Progenitor cell of endocrine pancreas (in vitro differentiated cells): ENCODE data around the gene HNRNPA2B1. TPM values are rescaled to one million over a fixed set of nuclear protein-coding genes. Genes with fewer than 3 reads are reported as not detected.
A peak's percentile ranks its signal among the peaks of the same experiment; 100 is the strongest.

ENCODE experiments used
- DNase-seq: peaks from one replicate; pipeline ENCODE4 v3.0.0; 2021; ENCODE audit warnings: low spot score; ENCODE audit not compliant: unreplicated experiment
- H3K27ac Mint-ChIP-seq: 2 replicates; pipeline ENCODE4 v1.8.0; 2021; ENCODE audit warnings: mild to moderate bottlenecking, moderate library complexity, mixed read lengths
- H3K27me3 Mint-ChIP-seq: 2 replicates; pipeline ENCODE4 v1.8.0; 2021; ENCODE audit warnings: mixed read lengths
- H3K36me3 Mint-ChIP-seq: 2 replicates; pipeline ENCODE4 v1.8.0; 2022; ENCODE audit warnings: mixed read lengths; ENCODE audit not compliant: insufficient read depth
- H3K4me1 Mint-ChIP-seq: 2 replicates; pipeline ENCODE4 v1.8.0; 2021; ENCODE audit warnings: low read depth, mixed read lengths
- H3K4me3 Mint-ChIP-seq: 2 replicates; pipeline ENCODE4 v1.8.0; 2021; ENCODE audit warnings: low read depth, mild to moderate bottlenecking, moderate library complexity, mixed read lengths
- H3K9me3 Mint-ChIP-seq: 2 replicates; pipeline ENCODE4 v1.8.0; 2021; ENCODE audit warnings: low read depth, mixed read lengths
- long read RNA-seq: library from polyadenylated mRNA; unstranded; transcript quantifications from one replicate; pipeline ENCODE4 v2.0.0, GENCODE V29; 2020
- total RNA-seq: library from RNA; stranded (reverse); gene quantifications from 2 replicates; pipeline ENCODE4 v1.2.1, GENCODE V29; 2021
- TF ChIP-seq, protein P1 (sequence below): fragments of 200-600 bp; sonication (generic); IDR thresholded peaks from one replicate; pipeline ENCODE4 v1.5.0; 2021; ENCODE audit warnings: antibody characterized with exemption, mild to moderate bottlenecking; ENCODE audit not compliant: unreplicated experiment

Gene HNRNPA2B1
- total RNA-seq = 950 and 984 TPM in 2 replicates
- long read RNA-seq, transcript HNRNPA2B1-201 (12 exons, 3,664 nt) = minor isoform, 151 of 1,365 reads
- long read RNA-seq, transcript HNRNPA2B1-205 (2 exons, 1,220 nt) = minor isoform, 17 of 1,365 reads
- long read RNA-seq, transcript HNRNPA2B1-203 (13 exons, 1,724 nt) = minor isoform, 12 of 1,365 reads
- long read RNA-seq, transcript HNRNPA2B1-202 (11 exons, 1,711 nt) = major isoform, 748 of 1,365 reads
- long read RNA-seq, partial matches to known transcripts = 109 of 1,365 reads
- long read RNA-seq, other reads (novel, unspliced or antisense) = 327 of 1,365 reads

DNA sequence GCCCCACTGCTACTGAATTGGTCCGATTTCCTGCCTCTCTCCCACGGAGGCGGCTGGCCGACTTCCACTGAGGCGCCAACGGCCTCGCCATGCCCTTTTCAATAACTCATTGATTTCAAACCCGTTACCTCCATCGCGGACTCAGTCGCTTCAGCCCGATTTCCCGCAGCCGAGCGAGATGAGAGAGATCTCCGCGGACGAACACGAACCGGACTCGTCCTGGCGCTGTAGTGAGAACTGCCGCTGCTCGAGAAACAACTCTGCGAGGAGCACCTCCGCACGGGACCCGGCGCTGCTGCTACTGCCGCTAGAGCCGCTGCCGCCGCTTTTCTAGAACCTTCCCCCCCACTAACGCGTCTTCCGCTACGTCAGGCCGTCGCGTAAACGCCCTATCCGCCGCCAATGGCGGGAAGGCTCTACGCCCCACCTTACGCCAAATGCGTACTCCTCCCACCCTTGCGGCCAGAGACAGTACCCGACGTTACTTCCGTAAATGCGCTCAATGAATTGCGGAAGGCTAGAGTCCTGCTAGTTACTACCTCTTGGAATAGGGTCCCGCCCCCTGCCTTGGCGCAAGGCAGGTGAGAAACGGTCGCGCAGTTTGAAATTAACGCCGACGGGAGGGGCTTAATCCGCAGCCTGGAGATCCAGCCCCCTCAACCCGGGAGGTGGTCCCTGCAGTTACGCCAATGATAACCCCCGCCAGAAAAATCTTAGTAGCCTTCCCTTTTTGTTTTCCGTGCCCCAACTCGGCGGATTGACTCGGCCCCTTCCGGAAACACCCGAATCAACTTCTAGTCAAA lies at the start of gene HNRNPA2B1:
HNRNPA2B1 (minus strand) TSS at position 303 of the 803 bp plus-strand sequence; CDS start at position 134, 169 bp downstream.
- TF ChIP-seq, protein P1, sequence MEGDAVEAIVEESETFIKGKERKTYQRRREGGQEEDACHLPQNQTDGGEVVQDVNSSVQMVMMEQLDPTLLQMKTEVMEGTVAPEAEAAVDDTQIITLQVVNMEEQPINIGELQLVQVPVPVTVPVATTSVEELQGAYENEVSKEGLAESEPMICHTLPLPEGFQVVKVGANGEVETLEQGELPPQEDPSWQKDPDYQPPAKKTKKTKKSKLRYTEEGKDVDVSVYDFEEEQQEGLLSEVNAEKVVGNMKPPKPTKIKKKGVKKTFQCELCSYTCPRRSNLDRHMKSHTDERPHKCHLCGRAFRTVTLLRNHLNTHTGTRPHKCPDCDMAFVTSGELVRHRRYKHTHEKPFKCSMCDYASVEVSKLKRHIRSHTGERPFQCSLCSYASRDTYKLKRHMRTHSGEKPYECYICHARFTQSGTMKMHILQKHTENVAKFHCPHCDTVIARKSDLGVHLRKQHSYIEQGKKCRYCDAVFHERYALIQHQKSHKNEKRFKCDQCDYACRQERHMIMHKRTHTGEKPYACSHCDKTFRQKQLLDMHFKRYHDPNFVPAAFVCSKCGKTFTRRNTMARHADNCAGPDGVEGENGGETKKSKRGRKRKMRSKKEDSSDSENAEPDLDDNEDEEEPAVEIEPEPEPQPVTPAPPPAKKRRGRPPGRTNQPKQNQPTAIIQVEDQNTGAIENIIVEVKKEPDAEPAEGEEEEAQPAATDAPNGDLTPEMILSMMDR = no peak
- peak within 1 kb of the TSS; percentile 100 for H3K4me3 Mint-ChIP-seq
- peaks cover 50% of the 10 kb centered on the region for H3K36me3 Mint-ChIP-seq
- H3K27me3 Mint-ChIP-seq = no peaks in the 10 kb centered on the region
- DNase-seq = peak; percentile 96
- H3K4me1 Mint-ChIP-seq = peaks cover 48% of the 10 kb centered on the region
- no peaks in the 10 kb centered on the region for H3K9me3 Mint-ChIP-seq
- H3K27ac Mint-ChIP-seq = peak within 1 kb of the TSS; percentile 100

DNA sequence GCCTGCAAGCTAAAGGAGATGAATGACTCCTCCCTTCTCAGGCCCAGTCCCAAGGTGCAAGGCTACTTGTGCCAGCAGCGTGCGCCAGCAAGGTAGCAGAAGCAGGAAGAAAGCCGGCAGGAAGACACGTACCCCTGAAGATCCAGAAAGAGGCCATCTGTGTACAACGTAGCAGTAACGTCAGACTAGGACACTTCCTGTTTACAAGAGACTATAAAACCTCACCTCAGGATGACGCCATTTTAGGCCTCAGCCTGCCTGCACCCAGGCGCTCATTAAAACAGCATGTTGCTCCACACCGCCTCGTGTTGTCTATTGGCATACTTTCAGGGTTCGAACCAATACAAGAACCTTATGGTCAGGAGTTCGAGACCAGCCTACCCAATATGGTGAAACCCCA lies 49.7 kb upstream of the HNRNPA2B1 start:
- no peak for DNase-seq
- H3K9me3 Mint-ChIP-seq = peaks cover 3% of the 10 kb centered on the region
- H3K27me3 Mint-ChIP-seq = no peaks in the 10 kb centered on the region
- no peaks in the 10 kb centered on the region for H3K4me1 Mint-ChIP-seq
- TF ChIP-seq, protein P1 = no peak
- no peaks in the 10 kb centered on the region for H3K36me3 Mint-ChIP-seq
- H3K27ac Mint-ChIP-seq = no peak overlapping the region
- H3K4me3 Mint-ChIP-seq = no peak overlapping the region

DNA sequence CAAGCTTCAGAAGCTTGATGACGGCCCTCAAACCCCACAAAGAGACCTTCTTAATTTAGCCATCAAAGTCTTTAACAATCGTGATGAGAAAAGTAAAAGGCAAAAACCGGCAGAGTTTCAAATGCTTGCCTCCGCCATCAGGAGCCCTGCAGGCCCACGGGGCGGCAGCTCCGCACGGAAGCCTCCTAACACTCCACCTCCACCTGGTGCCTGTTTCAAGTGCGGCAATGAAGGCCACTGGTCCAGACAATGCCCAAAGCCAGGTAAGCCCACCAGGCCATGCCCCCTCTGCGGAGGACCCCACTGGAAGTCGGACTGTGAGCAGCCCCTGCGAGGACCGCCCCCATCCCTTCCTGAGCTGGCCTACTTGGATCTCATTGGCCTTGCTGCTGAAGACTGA lies 44.6 kb upstream of the HNRNPA2B1 start:
- DNase-seq = no peak
- Mint-ChIP-seq H3K36me3 (no peaks in the 10 kb centered on the region), H3K4me3 (no peak overlapping the region), H3K4me1 (no peaks in the 10 kb centered on the region), H3K27ac (no peak overlapping the region), H3K27me3 (no peaks in the 10 kb centered on the region), H3K9me3 (no peaks in the 10 kb centered on the region)
- TF ChIP-seq, protein P1 = no peak

DNA sequence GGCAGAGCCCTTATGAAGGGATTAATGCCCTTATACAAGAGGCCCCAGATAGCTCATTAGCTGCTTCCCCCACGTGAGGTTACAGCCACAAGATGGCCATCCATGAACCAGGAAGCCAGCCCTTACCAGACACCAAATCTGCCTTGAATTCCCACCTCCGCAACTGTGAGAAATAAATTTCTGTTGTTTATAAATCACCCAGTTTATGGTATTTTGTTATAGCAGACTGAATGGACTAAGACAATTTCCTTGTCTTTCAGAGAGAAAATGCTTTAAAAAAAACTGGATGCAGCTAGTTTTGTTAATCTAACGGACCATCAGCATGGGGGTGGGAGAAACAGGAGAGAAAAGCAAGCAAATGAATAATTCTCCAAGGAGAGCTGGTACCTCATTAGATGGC lies 37.5 kb upstream of the HNRNPA2B1 start:
- Mint-ChIP-seq H3K4me1 (no peaks in the 10 kb centered on the region), H3K27me3 (peaks cover 2% of the 10 kb centered on the region), H3K27ac (no peak overlapping the region), H3K4me3 (no peak overlapping the region), H3K36me3 (no peaks in the 10 kb centered on the region), H3K9me3 (no peaks in the 10 kb centered on the region)
- TF ChIP-seq, protein P1 = no peak
- DNase-seq = no peak

DNA sequence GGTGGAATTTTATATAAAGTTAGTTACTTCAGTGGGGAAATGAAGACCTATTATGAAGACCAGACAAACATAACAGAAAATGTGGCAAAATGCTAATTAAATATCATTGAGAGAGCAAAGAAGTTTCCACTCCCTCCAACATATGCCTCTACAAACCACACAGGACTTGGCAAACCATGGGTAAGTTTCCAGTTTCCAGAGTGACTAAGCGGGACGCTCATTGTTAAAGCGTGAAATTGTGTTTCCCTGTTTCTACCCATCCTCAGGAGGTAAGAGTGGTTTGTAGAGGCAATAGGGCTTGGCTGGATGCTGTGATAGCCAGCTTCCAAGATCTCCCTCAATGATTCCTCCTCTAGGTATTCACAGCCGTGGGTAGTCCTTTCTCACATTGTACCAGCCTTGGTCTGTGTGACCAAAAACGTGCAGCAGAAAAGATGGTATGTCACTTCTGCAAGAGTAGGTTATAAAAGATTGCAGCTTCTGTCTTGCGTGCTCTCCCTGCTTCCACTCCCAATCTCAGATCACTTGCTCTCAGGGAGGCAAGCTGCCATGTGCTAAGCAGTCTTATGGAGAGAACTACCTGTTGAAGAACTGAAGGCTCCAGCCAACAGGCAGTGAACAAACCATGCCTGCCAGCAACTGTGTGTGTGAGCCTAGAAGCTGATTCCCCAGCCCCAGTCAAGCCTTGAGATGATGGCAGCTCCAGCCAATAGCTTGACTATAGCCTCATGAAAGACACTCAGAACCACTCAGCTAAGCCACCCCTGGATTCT lies 36.7 kb upstream of the HNRNPA2B1 start:
- no peaks in the 10 kb centered on the region for H3K36me3 Mint-ChIP-seq

More for the DNA sequence above, 36.7 kb upstream of the HNRNPA2B1 start:
- TF ChIP-seq, protein P1 = no peak
- peaks cover 2% of the 10 kb centered on the region for H3K27me3 Mint-ChIP-seq
- no peaks in the 10 kb centered on the region for H3K4me1 Mint-ChIP-seq
- H3K9me3 Mint-ChIP-seq = no peaks in the 10 kb centered on the region
- H3K27ac Mint-ChIP-seq = no peak overlapping the region
- H3K4me3 Mint-ChIP-seq = no peak overlapping the region
- DNase-seq = no peak
